Esophagus mucosa (tissue), 1 donor: ENCODE results near the gene ENAM. TPM values are rescaled to one million over a fixed set of nuclear protein-coding genes. Genes with fewer than 3 reads are reported as not detected.
"Not testable (repeated sequence)": the region's sequence is repeated elsewhere in the genome, so short reads cannot be mapped to it uniquely, and the experiment has no call there.

Experiments used
- ATAC-seq: fragments of 200-7000 bp; cut with Tn5 transposase; one replicate; pipeline ENCODE4 v1.9.1; 2020
- total RNA-seq: library from RNA; stranded (reverse); gene quantifications from one replicate; pipeline ENCODE4 v1.2.4, GENCODE V29; 2023
- donor health status: DM: yes; HTN: yes; CAD: no.

Gene ENAM
- total RNA-seq, 1 donor from 2014 or later = not detected

DNA sequence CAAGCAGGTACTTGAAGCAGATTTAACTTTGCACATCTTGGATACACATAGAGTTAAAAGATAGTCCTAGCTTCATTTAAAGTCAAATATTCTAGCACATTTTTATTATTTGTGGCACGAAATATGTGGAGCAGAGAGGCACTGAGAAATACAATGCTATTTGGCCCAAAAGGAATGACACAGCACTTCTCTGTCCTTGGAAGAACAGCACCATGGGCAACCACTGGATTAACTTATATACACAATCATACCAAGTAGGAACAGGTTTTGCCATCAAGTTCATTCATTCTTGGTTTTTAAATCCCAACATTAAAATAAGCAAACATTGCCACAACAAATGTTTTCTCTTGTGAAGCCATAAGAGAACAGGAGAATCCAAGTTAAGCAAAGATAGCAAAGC is 924 bp upstream of the ENAM start:
- ATAC-seq = peak; percentile 79

DNA sequence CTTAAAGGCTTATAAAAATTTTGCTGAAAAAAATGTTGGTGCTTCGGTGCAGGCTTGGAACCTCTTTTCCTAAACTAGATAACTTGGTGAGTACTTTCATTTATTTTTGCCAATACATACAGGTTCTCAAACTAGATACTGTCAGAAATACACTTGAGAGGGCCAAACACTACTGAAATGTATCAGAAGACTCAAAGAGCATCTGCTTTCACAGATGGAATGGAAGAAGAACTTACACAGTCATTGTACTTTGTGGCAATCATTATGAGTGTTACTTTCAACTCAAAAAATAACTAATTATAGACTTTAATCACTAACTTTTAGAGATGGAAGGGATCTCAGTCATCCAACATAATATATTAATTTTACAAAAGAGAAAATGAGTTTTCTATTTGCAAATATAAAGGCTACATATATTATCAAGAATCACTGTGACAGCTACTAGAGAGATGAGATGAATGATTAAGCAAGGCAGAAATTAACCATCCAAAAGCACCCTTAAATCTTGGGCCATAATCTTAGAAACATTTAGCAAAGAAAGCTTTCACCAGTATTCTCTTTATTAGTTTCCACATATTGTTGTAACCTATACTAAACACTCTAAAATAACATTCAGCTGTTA is 1.0 kb downstream of the ENAM start:
- no peak for ATAC-seq

DNA sequence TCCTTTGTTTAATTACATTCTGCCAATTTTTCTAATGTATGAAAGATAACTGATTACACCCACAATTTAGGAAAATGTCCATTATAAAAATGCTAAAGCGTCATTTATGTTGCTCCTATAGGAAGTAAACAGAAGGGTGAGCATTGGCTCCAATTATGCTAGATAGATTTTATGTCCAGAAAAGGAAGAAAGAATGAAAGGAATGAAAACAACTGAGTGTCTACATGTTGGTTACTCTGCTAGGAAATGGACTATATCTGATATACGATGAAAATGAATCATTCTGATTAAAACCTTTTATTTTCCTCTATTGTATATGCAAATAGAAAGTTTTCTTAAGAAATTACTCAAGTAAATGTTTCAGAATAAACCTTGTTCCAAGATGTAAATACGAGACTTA is 1.6 kb downstream of the ENAM start:
- ATAC-seq = no peak

DNA sequence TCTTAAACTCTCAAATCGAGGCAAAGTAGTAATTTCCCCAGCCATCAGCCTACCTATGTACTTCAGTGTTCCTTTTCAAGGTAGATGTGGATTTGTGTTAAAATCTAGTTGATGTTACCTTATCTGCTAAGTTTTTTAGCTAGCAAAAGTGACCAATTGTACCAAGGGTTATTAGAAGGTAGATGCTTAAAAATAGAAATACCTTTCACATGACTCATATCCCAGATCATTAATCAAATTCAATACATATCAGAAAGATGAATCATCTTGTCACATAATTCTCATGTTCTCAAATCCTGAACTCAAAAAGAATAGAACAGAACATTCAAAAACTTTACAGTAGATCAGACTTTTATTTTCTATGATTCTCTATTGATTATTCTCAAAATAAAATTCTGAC is 3.5 kb downstream of the ENAM start:
- ATAC-seq = no peak

DNA sequence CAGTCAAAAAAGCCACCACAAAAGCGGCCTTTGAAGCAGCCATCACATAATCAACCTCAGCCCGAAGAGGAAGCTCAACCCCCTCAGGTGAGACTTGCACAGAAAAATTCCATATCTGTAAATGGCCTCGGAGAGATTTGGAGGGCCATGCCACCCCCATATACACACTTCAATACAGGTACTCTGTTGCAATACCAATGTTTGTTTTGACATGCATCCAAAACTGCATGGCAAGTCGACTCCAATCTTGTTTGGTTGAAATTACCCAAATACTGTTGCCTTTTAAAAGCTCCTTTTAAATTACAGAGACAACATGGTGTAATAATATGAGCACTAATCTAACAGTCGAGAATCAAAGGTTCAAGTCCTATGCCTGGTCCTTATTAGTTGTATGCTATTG is 5.9 kb downstream of the ENAM start:
- no peak for ATAC-seq

DNA sequence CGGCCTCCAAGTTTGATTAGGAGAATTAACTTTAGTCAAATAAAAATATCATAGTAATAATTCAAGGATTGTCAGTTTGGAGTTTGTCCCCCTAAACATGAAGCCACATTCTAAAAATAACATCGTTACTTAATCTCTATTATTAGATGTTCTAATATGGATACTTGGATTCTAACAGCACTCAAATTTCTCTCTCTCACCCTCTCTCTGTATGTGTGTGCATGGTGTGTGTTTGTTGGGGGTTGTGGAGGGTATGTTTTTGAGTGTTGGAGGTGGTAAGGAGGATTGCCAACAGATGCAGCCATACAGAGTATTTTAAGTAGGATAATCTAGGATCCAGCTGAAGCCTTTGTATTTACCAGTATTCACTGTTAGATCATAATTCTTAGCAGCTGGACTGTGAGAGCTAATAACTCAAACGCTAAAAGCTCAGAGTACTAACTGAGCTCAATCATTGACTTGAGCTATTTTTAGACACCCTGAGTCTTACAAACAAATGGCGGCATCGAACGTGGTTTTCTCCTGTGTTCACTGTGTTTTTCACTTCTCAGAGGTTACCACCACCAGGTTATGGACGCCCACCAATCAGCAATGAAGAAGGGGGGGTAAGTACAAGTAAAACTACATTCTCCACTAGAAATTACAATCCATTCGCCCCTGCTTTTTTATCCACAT is 8.8 kb downstream of the ENAM start:
- ATAC-seq = no peak

DNA sequence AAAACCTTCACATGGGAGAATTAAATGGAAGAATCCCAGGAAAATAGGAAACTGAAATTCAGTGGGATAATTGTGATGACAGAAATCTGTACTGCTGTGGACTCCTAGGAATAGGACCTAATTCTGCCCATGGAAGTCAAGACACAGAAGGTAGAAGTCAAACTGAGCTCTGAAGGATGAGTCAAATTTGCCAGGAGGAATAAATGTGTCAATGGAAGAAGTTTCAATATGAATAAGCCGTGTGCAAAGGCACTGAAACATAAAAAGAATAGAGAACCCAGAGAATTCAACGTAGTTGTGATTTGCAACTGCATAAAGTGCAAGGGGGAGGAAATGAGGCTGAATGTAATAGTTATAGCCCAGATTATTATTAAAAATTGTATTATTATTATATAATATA is 11.6 kb downstream of the ENAM start:
- ATAC-seq = no peak

DNA sequence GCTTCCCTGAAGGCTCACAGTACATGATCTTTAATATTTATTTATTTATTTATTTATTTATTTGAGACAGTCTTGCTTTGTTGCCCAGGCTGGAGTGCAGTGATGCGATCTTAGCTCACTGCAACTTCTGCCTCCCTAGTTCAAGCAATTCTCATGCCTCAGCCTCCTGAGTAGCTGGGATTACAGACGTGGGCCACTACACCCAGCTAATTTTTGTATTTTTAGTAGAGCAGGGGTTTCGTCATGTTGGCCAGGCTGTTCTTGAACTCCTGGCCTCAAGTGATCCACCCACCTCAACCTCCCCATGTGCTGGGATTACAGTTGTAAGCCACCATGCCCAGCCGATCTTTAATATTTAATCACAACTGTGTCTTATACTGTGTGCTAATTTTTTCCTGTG is 22.2 kb downstream of the ENAM start:
- not testable (repeated sequence) for ATAC-seq

DNA sequence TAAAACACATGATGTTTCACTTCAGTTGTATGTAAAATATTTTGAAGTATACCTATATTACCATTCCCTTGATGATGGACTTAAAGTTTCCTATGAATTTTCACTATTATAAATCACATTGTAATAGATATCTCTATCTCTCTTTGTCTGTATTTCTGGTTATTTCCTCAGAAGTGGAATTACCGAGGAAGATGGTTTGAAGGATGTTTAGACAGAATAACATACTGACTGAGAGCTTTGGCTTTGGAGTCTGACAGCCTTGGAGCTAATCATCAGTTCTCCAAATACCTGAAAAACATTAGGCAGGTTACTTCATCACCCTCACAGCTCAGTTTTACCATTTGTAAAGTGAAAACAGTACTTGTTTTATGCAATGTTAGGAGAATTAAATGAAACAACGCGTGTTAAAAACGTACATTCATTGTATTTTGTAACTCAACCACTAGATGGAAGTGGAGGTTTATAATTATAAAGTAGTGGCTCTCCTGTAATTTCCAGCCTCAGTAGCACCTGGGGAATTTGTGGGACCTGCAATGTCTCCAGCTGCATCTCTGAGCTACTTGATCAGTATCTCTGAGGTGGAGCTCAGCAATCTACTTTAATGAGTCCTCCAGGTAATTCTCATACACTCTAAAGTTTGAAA is 23.4 kb downstream of the ENAM start:
- peak; percentile 52 for ATAC-seq

DNA sequence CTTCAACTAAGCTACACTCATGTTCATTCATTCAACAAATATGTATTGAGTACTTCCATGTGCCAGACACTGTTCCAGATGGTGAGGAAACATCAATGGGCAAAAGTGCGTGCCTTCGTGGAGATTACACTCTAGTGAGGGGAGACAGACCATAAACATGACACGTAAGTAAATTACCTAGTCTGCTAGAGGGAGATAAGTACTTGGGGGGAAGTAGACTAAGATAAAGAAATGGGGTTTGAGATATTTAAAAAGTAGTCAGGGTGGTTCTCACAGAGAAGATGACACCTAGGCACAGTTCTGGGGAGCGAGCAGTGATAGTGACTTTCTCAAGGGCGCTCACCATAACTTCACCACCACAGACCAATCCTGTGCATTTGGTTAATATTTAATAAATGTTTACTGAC is 26.1 kb downstream of the ENAM start:
- ATAC-seq = no peak

DNA sequence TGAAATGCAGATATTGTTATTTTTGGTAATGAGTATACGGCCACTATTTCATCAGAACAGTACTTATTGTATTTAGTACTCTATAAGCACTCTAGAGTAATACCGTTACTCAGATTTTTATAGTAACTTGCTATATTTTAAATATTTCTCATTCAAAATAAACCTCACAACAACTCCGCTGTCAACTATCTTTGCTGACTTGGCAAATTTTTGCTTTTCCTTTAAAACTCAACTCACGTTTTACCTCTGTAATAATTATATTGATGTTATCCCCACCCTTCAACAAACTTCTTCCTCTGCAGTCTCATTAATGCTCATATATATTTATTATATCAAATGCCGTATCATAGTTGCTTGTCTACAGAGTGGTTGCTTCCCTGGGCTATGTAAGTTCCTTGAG is 28.8 kb downstream of the ENAM start:
- no peak for ATAC-seq

DNA sequence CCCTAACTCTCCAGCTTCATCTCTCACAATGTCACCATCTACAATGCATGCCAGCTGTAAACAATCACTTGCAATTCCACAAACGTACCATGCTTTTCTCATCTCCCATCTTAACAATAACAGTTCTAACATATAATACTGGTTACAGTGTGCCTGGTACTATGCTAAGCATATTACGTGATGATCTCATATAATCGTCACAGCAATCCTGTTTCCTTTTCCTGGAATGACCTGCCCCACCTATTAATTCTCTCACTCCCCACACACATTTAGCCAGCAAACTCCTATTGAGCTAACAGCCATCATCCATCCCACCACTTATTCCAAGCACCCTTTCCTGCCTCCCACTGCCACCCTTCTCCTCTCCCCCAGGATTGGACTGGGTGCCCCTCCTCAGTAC is 29.9 kb downstream of the ENAM start:
- ATAC-seq = no peak

DNA sequence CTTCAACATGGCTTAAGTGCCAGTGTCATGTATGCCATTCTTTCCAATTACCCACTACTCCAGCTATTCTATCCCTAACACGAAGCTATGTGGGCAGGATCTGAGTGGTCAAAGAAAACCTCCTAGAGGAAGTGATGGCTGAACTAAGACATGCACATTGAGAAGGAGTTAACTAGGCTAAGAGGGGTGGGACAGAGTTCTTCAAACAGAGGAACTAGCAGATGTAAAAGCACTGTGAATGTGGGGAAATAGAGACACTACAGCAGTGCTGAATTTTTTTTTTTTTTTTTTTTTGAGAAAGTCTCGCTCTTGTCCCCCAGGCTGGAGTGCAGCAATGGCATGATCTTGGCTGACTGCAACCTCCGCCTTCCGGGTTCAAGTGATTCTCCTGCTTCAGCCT is 31.6 kb downstream of the ENAM start:
- ATAC-seq = no peak

DNA sequence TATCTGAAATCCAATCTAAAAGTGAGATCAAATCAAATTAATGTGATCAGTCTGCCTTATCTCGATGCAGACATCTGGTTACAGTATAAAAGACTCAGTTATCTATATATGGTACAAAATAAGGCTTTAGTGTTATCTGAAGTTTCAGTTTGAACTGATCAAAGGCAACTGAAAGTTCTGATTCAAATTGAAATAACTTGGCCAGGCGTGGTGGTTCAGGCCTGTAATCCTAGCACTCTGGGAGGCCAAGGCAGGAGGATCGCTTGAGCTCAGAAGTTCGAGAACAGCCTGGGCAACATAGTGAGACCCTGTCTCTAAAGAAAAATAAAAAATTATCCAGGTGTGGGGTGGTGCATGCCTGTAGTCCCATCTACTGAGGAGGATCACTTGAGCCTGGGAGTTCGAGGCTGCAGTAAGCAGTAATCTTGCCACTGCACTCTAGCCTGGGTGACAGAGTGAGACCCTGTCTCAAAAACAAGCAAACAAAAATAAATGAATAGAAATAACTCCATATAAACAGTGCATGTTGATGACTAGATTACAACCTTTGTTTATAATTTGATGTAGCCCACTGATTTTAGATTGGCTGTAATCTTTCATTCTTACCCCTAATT is 32.9 kb downstream of the ENAM start:
- not testable (repeated sequence) for ATAC-seq

DNA sequence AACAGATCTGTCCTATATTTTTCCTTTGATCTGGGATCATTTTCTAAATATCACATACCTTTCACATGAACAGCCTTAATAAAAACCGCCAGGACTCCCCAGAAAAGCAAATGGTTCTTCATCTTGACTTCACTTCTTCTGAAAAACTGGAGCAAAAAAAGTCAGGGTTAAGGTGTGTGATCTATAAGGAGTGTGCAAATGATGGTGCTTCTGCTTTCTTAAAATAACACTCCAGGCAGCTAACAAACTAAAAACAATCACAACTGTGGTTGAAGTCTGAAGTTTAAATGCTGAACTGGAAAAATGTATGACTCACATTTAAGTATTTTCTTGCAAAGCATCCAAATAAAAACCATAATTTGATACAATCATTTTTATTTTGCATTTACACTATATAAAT is 37.8 kb downstream of the ENAM start, which contains the start of gene JCHAIN:
Gene JCHAIN (minus strand): TSS at position 140 of the 400 bp plus-strand sequence. CDS start 18 bp downstream, at position 122.
- ATAC-seq = no peak

DNA sequence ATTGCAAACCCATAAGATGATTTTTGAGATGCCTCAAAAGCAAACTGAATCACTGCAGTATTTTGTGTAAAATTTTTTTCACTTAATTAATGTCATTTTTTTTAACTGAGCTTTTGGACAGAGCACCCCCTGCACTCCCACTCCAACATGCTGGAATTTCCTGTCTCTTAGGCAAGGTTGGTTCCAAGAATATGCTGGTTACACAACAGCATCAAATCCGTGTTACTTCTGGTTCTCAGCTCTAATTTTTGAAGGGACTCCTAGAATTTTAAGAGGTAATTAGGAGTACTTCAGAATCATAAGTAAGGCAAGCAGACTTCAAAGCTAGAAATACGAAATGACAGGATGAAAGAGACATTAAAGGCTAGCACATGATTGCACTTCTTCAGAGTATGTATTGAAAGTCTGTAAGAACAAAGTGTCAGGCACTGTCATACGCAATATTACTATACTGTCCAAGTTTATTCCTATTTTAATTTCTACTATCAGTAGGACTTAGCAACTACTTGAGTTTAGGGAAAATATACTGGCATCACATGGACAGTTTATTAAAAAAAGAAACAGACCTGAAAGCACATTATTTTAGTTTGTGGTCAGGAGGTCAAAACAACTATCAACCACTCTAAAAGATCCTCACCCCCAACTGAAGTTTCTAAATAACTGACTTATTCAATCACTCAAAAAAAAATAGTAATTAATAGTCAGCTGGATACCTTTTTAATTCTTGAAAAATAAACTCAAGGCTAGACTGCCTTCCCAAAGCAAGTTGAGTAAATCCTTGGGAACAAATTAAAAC is 39.4 kb downstream of the ENAM start:
- ATAC-seq = no peak

DNA sequence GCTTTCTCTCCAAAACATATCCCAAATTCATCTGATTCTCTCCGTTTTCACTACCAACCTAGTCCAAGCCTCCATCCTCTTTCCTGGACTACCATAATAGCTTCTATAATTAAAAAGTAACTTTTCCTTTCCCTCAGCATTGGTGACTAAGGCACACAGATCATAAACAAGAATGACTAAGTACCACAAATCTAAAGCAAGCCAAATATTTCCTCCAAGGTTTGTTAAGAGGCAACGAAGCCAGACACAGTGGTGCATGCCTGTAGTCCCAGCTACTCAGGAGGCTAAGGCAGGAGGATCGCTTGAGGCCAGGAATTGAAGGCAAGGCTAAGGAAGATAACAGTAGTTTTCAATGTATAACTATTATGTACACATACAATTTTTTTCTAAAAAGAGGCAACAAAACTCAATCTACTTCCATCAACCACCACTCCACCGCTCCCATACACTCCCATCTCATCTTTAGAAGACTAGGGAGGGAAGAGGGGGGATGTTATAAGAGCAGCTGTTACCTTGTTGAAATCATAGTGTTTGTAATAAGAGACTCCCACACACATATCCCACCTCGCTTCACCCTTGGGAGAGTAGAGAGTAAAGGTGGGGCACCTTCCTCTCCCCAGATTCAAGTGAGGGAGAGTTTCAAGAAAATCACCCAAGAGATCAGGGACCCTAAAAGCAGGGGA is 41.9 kb downstream of the ENAM start:
- no peak for ATAC-seq

DNA sequence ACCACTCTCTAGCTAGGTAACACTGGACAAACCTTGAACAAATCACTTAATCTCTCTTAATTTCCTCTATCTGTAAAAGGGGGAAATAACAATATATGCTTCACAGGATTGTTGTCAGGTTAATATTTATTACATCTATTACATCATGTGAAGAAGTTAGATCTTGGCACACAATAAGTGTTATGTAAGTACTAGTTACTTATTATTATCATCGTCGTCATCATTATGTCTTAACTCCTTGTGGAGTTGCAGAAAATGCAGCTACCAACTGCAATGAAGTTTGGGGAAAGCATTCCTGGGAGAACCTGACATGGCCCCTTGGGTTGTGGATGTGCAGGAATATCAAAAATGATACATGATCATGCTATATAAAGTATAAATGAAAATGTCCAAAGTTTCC is 42.5 kb downstream of the ENAM start:
- no peak for ATAC-seq

DNA sequence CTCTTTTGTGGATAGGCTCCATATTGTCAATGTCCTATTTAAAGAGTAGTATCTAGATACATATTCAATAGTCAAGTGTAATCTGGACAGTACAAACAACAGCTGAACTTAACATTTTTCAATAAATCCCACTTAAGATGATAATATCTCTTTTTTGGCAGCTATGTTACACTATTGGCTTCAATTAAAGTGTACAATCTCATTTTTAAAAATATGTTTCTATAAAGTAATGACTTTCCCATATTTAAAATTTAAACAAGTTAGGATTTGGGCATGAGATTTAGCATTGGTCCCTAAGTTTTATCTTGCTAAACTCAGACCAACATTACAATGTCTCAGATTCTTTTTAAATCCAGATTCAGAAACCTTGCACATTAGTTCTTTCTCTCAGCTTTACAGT is 45.6 kb downstream of the ENAM start:
- no peak for ATAC-seq

DNA sequence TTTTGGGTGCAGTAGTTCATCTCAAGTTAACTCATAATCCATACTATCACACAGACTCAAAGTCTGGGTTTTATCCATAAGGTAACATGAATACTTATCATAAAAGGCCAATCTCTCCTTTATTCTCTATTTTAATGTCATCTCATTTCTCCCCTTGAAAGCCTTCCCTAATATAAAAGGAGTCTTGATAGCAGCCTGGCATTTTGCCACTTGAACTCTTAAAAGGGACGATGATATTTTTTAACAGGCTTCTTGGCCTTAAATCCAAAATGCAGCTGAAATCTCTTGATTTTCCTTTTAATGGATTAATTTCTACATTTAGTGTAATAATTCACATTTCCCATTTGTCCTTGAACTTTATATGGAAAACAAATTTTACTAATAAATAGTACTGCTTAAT is 46.2 kb downstream of the ENAM start:
- ATAC-seq = no peak

DNA sequence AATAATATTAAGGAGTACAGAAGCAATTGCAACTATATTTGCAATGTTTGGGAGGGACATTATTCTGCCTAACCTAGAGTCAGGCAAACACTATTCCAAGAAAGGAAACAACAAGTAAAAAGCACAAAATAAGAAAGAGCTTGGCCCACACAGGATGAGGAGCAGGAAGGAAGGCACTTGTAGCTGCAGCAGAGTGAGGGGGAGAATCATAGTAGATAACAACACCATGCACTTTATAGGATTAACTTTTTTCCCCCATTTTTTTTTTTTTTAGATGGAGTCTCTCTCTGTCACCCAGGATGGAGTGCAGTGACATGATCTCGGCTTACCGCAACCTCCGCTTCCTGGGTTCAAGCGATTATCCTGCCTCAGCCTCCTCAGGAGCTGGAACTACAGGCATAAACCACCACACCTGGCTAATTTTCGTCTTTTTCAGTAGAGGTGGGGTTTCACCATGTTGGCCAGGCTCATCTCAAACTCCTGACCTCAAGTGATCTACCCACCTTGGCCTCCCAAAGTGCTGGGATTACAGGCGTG is 48.1 kb downstream of the ENAM start:
- ATAC-seq = no peak
